Measurements from ENCODE around the gene ZNF181. TPM values are rescaled to one million over a fixed set of nuclear protein-coding genes. Genes with fewer than 3 reads are reported as not detected.

Gene ZNF181
- total RNA-seq, 1 donor from 2014 or later: 12.4 TPM

DNA sequence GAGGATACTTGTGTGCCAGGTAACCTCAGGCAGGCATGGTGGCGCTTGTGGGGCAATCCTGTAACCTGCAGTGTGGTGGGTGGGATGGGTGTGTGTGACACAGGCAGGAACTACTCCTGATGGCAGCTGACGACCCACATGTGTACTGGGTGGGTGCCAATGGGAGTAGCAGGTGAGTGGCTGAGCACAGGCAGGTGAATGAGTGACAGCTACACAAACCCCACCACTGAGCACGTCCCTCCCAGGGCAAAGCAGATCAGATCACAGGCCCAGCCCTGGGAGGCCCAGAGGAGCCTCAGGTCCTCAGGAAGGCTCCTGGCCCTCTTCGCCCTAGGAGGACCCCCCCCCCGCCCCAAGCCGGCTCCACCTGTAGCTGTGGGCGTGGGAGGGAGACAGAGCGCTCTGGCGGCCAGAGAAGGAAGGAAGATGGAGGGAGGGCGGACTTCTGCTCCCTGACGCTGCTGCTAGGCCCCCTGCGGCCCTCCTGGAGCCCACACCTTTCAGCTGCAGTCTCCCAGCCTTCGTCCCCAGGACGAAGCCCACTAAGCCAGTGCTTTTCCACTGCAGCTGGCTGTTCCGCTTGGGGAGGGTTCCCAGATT, 1.3 kb upstream of the ZNF181 start:
- peak overlapping the region; percentile 84 for H3K4me3 ChIP-seq
- TF ChIP-seq, protein P1, sequence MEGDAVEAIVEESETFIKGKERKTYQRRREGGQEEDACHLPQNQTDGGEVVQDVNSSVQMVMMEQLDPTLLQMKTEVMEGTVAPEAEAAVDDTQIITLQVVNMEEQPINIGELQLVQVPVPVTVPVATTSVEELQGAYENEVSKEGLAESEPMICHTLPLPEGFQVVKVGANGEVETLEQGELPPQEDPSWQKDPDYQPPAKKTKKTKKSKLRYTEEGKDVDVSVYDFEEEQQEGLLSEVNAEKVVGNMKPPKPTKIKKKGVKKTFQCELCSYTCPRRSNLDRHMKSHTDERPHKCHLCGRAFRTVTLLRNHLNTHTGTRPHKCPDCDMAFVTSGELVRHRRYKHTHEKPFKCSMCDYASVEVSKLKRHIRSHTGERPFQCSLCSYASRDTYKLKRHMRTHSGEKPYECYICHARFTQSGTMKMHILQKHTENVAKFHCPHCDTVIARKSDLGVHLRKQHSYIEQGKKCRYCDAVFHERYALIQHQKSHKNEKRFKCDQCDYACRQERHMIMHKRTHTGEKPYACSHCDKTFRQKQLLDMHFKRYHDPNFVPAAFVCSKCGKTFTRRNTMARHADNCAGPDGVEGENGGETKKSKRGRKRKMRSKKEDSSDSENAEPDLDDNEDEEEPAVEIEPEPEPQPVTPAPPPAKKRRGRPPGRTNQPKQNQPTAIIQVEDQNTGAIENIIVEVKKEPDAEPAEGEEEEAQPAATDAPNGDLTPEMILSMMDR (IDR thresholded peaks at IDR 0.05): no peak
- intact Hi-C loops (cut with DNase I): no loop called here
- DNase-seq (no peak), ATAC-seq (no peak)
- peak overlapping the region; percentile 99 for H3K27ac ChIP-seq
- no peaks in the 10 kb centered on the region for H3K27me3 ChIP-seq (ENCODE audit: low read depth)
- H3K36me3 ChIP-seq: peaks cover 10% of the 10 kb centered on the region
- no peaks in the 10 kb centered on the region for H3K9me3 ChIP-seq
- H3K4me1 ChIP-seq: peaks cover 23% of the 10 kb centered on the region

DNA sequence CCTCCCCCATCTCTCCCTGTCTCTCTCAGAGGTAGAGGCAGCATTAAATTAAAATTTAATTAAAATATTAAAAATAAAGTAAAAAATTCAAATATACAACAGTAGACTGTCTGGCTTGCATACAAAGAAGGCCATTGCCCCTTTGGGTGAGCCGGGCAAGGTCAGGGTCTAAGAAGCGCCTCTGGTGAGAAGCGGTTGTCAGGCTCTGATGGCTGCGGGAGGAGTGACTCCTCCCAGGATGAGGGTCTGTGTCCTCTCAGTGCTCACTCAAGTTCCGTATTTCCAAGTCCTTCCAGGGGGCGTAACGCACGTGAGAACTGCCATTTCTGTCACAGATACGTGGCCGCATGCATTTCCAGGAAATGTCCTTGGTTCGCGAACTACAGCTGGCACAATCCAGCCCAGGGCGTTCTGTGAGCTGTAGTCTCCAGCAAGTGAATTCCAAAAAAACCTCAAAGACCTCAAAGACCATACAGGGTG, 737 bp upstream of the ZNF181 start:
- Histone ChIP-seq H3K9me3 (peaks cover 2% of the 10 kb centered on the region), H3K4me3 (peak overlapping the region; percentile 84), H3K27me3 (ENCODE audit: low read depth) (no peaks in the 10 kb centered on the region), H3K36me3 (peaks cover 13% of the 10 kb centered on the region), H3K4me1 (peaks cover 23% of the 10 kb centered on the region), H3K27ac (peak overlapping the region; percentile 99)
- intact Hi-C loops (cut with DNase I): no loop called here
- ATAC-seq: peak; percentile 31 to 40
- TF ChIP-seq, protein P1 (IDR thresholded peaks at IDR 0.05): no peak
- peak; percentile 65 for DNase-seq

DNA sequence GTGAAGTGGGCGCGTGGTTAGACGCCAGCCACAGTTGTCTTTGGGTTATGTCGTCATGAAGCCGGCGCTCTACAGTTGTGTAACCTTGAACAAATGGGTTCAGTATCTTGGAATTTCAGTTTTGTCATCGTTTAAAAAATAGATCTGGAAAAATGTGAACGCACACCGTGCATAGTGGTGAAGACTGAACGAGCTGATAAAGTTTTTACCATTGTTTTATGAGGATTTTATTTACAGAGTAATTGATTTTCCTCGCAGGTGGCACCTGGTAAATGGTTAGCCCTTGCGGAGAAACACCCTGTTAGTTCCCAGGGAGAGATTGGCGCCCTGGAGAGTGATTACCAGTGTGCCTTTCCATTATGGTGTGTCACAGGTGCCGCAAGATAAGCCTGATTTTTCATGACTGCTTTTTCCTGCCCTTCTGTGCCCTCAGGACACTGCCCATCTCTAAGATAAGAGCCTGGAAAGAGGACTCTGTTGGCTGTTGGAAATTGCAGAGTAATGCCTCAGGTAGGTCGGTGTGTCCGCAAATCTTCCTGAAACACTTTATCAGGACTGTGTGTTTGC, 577 bp downstream of the ZNF181 start:
- peaks cover 22% of the 10 kb centered on the region for H3K36me3 ChIP-seq
- peak overlapping the region; percentile 84 for H3K4me3 ChIP-seq
- peak overlapping the region; percentile 99 for H3K27ac ChIP-seq
- TF ChIP-seq, protein P1 (IDR thresholded peaks at IDR 0.05): no peak
- no peak for DNase-seq
- H3K4me1 ChIP-seq: peaks cover 23% of the 10 kb centered on the region
- H3K27me3 ChIP-seq (ENCODE audit: low read depth): no peaks in the 10 kb centered on the region
- H3K9me3 ChIP-seq: peaks cover 15% of the 10 kb centered on the region
- intact Hi-C loops (cut with DNase I): no loop called here
- no peak for ATAC-seq

DNA sequence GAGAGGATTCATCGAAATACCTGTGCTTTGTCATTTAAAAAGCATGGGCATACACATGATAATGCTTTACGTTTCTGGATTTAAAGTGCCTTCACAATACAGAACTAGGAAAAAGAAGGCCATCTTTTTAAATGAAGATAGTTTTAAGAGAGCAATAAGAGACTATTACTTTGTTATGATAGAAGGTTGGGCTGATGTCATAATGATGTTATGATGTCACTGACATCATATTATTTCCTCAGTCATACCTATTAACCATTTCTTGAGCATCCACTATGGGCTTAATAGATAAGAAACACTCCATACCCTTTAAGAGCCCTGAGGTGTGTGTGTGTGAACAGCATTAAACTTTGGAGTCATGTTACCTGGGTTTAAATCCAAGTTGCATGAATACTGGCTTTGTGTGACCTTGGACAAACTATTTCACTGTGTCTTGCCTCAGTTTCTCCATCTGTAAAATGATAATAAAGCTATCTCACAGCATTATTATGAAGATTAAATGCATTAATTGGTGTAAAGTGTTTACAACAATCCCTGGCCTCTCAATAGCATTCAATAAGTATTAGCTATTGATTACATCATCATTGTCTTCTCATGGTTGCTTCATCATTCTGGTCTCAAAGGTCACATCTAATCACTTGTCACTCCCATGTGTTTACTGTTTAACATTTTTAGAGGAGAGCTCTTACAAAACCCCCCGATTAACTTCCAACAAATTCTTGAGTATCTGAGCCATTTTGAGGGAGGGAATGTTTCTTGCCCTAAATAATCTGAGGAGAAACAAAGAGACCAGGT, 11.1 kb downstream of the ZNF181 start:
- DNase-seq: no peak
- ATAC-seq: no peak
- TF ChIP-seq, protein P1 (IDR thresholded peaks at IDR 0.05): no peak
- Histone ChIP-seq H3K9me3 (peaks cover 95% of the 10 kb centered on the region), H3K4me1 (no peaks in the 10 kb centered on the region), H3K27ac (no peak overlapping the region), H3K27me3 (ENCODE audit: low read depth) (no peaks in the 10 kb centered on the region), H3K36me3 (peaks cover 14% of the 10 kb centered on the region), H3K4me3 (no peak overlapping the region)
- intact Hi-C loops (cut with DNase I): no loop called here

DNA sequence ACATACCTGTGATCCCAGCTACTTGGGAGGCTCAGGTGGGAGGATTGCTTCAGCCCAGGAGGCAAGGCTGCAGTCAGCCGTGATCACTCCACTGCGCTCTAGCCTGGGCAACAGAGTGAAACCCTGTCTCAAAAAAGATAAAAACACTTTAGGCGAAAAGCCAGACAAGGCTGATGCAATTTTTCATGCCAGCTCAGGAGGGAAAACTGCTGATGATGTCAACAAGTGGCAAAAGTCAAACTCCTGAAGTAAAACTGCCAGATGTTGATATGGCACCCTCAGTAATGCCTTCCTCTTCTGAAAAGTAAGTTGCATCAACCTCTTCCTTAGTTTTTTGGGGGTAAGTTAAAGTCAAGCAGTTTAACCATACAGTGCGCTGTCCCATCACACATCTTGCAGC, 23.4 kb downstream of the ZNF181 start:
- Histone ChIP-seq H3K36me3 (no peaks in the 10 kb centered on the region), H3K9me3 (peaks cover 99% of the 10 kb centered on the region), H3K27ac (no peak overlapping the region), H3K4me1 (no peaks in the 10 kb centered on the region), H3K27me3 (ENCODE audit: low read depth) (no peaks in the 10 kb centered on the region), H3K4me3 (no peak overlapping the region)
- intact Hi-C loops (cut with DNase I): no loop called here
- no peak for ATAC-seq
- TF ChIP-seq, protein P1 (IDR thresholded peaks at IDR 0.05): no peak
- no peak for DNase-seq

All from lower lobe of right lung (tissue), 2 donors.